ENCODE results near the gene OSTN. TPM values are rescaled to one million over a fixed set of nuclear protein-coding genes. Genes with fewer than 3 reads are reported as not detected.

Gene OSTN
- total and polyA plus RNA-seq, 9 of the 15 experiments (the other 6 are each of a cell fraction or from before 2014, with no cell fraction given): not detected

DNA sequence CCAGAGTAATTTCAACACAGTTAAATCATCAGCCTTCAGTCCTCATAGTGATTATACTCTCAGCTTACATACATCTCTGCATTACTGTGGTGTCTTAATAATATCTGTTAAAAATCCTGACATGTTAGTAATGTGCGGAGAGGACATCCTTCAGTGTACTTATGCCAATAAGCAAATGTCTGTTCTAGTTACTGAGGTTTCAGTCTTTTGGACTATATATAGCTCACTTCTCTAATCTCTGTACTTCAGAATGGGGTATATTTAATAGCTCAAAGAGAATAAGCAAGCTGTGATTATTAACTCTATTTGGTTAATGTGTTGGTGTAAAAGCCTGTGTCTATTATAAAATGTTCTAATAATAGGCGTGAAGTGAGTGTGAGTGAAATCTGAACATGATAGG lies 28.9 kb upstream of the OSTN start:
- no peak for TF ChIP-seq TGIF2 (CRISPR knock-in tag; IDR thresholded peaks at IDR 0.05)
- no peak for TF ChIP-seq TEAD2 (tag; IDR thresholded peaks at IDR 0.05)
- TF ChIP-seq, protein P1, sequence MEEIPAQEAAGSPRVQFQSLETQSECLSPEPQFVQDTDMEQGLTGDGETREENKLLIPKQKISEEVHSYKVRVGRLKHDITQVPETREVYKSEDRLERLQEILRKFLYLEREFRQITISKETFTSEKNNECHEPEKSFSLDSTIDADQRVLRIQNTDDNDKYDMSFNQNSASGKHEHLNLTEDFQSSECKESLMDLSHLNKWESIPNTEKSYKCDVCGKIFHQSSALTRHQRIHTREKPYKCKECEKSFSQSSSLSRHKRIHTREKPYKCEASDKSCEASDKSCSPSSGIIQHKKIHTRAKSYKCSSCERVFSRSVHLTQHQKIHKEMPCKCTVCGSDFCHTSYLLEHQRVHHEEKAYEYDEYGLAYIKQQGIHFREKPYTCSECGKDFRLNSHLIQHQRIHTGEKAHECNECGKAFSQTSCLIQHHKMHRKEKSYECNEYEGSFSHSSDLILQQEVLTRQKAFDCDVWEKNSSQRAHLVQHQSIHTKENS (CRISPR knock-in tag; IDR thresholded peaks at IDR 0.05): no peak
- intact Hi-C loops (cut with micrococcal nuclease): no loop called here
- FAIRE-seq (no peak), ATAC-seq (no peak), DNase-seq (ENCODE audit: extremely low read depth in 1 of 4, low spot score in 3 of 4) (no peak)
- no peak overlapping the region for H3K4me2 ChIP-seq (ENCODE audit: insufficient read depth, low read length)
- no peaks in the 10 kb centered on the region for H3K27me3 ChIP-seq (ENCODE audit: control insufficient read depth in 2 of 2, insufficient read depth in 2 of 2, low read length in 2 of 2)
- H3K9me3 ChIP-seq (replicated peaks; ENCODE audit: control insufficient read depth, insufficient read depth, low read depth, low read length): no peaks in the 10 kb centered on the region
- H3K4me1 ChIP-seq (replicated peaks in 1 of 2; ENCODE audit: control insufficient read depth in 2 of 2, insufficient read depth in 2 of 2, low read length in 2 of 2): no peaks in the 10 kb centered on the region
- H3K79me2 ChIP-seq (ENCODE audit: control insufficient read depth, insufficient read depth, low read length): no peaks in the 10 kb centered on the region
- no peaks in the 10 kb centered on the region for H4K20me1 ChIP-seq (replicated peaks; ENCODE audit: control insufficient read depth, insufficient read depth, low read length)
- H3K9me1 ChIP-seq (ENCODE audit: control insufficient read depth, insufficient read depth, low read length): no peaks in the 10 kb centered on the region
- ChIA-PET CTCF (ENCODE audit: low intra/inter-chr PET ratio) (no interaction called here), POLR2A (no interaction called here)
- 3% methylated on average over 2 of the region's 2 CpGs for WGBS (ENCODE audit: insufficient coverage, low coverage, missing lambda C conversion rate)
- H3K9ac ChIP-seq (ENCODE audit: insufficient read depth in 1 of 2, low read depth in 2 of 2, low read length in 2 of 2): no peak overlapping the region
- H3K36me3 ChIP-seq (ENCODE audit: control insufficient read depth, insufficient read depth, low read length): no peaks in the 10 kb centered on the region
- H3K4me3 ChIP-seq: no peak overlapping the region
- no peak overlapping the region for H2AFZ ChIP-seq (ENCODE audit: low read depth, low read length)
- H3K27ac ChIP-seq (ENCODE audit: extremely low read depth, low read depth, low read length): no peak overlapping the region
- in situ Hi-C loops (cut with MboI): no loop called here
- no TSS peak for BruUV-seq (replicated peaks)

DNA sequence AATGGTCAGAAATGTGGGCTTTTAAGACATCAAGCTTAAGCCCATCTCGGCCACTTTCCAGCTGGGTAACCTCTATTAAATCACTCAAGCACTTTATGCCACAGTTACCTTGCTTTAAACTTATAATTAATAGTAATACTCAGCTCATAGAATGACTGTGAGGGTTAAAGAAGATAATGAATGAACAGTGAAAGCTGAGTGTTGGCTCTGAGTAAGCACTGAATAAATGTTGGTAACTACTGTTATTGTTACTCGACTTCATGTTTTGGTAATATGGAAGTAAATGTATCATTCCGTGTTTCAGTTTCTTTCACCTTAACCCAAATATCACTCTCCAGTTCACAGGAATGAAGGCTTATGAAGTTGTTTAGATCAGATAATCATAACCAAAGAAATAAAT lies 23.9 kb upstream of the OSTN start:
- DNase-seq (ENCODE audit: extremely low read depth in 1 of 4, low spot score in 3 of 4): no peak
- ChIA-PET POLR2A (no interaction called here), CTCF (ENCODE audit: low intra/inter-chr PET ratio) (no interaction called here)
- no peaks in the 10 kb centered on the region for H3K27me3 ChIP-seq (ENCODE audit: control insufficient read depth in 2 of 2, insufficient read depth in 2 of 2, low read length in 2 of 2)
- BruUV-seq (replicated peaks): no TSS peak
- H4K20me1 ChIP-seq (replicated peaks; ENCODE audit: control insufficient read depth, insufficient read depth, low read length): no peaks in the 10 kb centered on the region
- 0% methylated on average over 3 of the region's 3 CpGs for WGBS (ENCODE audit: insufficient coverage, low coverage, missing lambda C conversion rate)
- no peaks in the 10 kb centered on the region for H3K4me1 ChIP-seq (replicated peaks in 1 of 2; ENCODE audit: control insufficient read depth in 2 of 2, insufficient read depth in 2 of 2, low read length in 2 of 2)
- no peak for ATAC-seq
- H3K27ac ChIP-seq (ENCODE audit: extremely low read depth, low read depth, low read length): no peak overlapping the region
- intact Hi-C loops (cut with micrococcal nuclease) (no loop called here), in situ Hi-C loops (cut with MboI) (no loop called here)
- no peak for FAIRE-seq
- no peak overlapping the region for H3K9ac ChIP-seq (ENCODE audit: insufficient read depth in 1 of 2, low read depth in 2 of 2, low read length in 2 of 2)
- H3K4me2 ChIP-seq (ENCODE audit: insufficient read depth, low read length): no peak overlapping the region
- no peaks in the 10 kb centered on the region for H3K36me3 ChIP-seq (ENCODE audit: control insufficient read depth, insufficient read depth, low read length)
- no peaks in the 10 kb centered on the region for H3K9me1 ChIP-seq (ENCODE audit: control insufficient read depth, insufficient read depth, low read length)
- no peak overlapping the region for H2AFZ ChIP-seq (ENCODE audit: low read depth, low read length)
- no peak overlapping the region for H3K4me3 ChIP-seq
- no peaks in the 10 kb centered on the region for H3K9me3 ChIP-seq (replicated peaks; ENCODE audit: control insufficient read depth, insufficient read depth, low read depth, low read length)
- no peaks in the 10 kb centered on the region for H3K79me2 ChIP-seq (ENCODE audit: control insufficient read depth, insufficient read depth, low read length)
- no peak for TF ChIP-seq ZKSCAN1 (IDR thresholded peaks at IDR 0.05; ENCODE audit: low read depth, low read length)
- TF ChIP-seq, protein P2, sequence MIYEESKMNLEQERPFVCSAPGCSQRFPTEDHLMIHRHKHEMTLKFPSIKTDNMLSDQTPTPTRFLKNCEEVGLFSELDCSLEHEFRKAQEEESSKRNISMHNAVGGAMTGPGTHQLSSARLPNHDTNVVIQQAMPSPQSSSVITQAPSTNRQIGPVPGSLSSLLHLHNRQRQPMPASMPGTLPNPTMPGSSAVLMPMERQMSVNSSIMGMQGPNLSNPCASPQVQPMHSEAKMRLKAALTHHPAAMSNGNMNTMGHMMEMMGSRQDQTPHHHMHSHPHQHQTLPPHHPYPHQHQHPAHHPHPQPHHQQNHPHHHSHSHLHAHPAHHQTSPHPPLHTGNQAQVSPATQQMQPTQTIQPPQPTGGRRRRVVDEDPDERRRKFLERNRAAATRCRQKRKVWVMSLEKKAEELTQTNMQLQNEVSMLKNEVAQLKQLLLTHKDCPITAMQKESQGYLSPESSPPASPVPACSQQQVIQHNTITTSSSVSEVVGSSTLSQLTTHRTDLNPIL (CRISPR knock-in tag; IDR thresholded peaks at IDR 0.05): no peak

Data from K562 (cell line).